HepG2 (cell line): ENCODE data around the gene RNASE13. TPM values are rescaled to one million over a fixed set of nuclear protein-coding genes. Genes with fewer than 3 reads are reported as not detected.
A peak's percentile ranks its signal among the peaks of the same experiment; 100 is the strongest.
"Not testable (repeated sequence)": the region's sequence is repeated elsewhere in the genome, so short reads cannot be mapped to it uniquely, and the experiment has no call there.

Source experiments
- ATAC-seq: fragments of 200-7000 bp; cut with Tn5 transposase; 3 replicates; pipeline ENCODE4 v1.9.1; 2020; ENCODE audit warnings: mild to moderate bottlenecking, moderate library complexity
- BruUV-seq: library from RNA; stranded (reverse); fragments of 400-500 nt; replicated peaks from 2 replicates; lab custom pipeline; 2021; lab: Mats Ljungman, UMichigan
- CTCF ChIA-PET: fragments of 300-600 bp; formaldehyde crosslinking; extraction: SDS; loops from one replicate; lab custom pipeline; 2021; ENCODE audit warnings: low total read pairs, inconsistent platforms, low intra/inter-chr PET ratio; lab: Yijun Ruan, JAX
- POLR2A ChIA-PET: fragments of 350-600 bp; sonication (Branson Sonifier 250); formaldehyde crosslinking; loops from one replicate; lab custom pipeline; 2020; ENCODE audit warnings: antibody characterized with exemption, inconsistent platforms; lab: Yijun Ruan, JAX
- DNase-seq: peaks from one replicate; pipeline ENCODE4 v3.0.0-alpha.2; 2015; ENCODE audit warnings: low spot score
- FAIRE-seq: peaks from 3 replicates; lab custom pipeline; 2011; peaks lifted over from hg19 to GRCh38; lab: Jason Lieb, UNC
- H2AFZ ChIP-seq: one replicate; pipeline ENCODE4 v1.6.1; 2011; ENCODE audit warnings: low read length, inconsistent platforms
- H3K27ac ChIP-seq: fragments of 300-600 bp; 3 replicates; pipeline ENCODE4 v1.8.0; 2011; ENCODE audit warnings: mixed run types, mild to moderate bottlenecking, mixed read lengths, low read length, inconsistent platforms; ENCODE audit not compliant: insufficient read depth; ENCODE audit errors: extremely low read length
- H3K27me3 ChIP-seq, 2 experiments: fragments of 200-600 bp in 1 of 2; 2 replicates in 1 of 2; 3 replicates in 1 of 2; pipeline versions ENCODE4 v1.6.0 to v1.8.0; 2011; ENCODE audit warnings: low read length in 2 of 2, mild to moderate bottlenecking in 2 of 2, moderate library complexity in 2 of 2, inconsistent platforms in 1 of 2; ENCODE audit not compliant: insufficient read depth in 2 of 2, control insufficient read depth in 1 of 2
- H3K36me3 ChIP-seq, 2 experiments: fragments of 200-600 bp in 1 of 2; replicated peaks in 1 of 2; 2 replicates in 1 of 2; 3 replicates in 1 of 2; pipeline versions ENCODE4 v1.5.1 to v1.8.0; 2011; ENCODE audit warnings: low read length in 2 of 2, inconsistent platforms in 1 of 2; ENCODE audit not compliant: insufficient read depth in 2 of 2, control insufficient read depth in 1 of 2
- H3K4me1 ChIP-seq: 2 replicates; pipeline ENCODE4 v1.5.1; 2012; ENCODE audit warnings: low read length, inconsistent platforms; ENCODE audit not compliant: insufficient read depth
- H3K4me2 ChIP-seq: 2 replicates; pipeline ENCODE4 v1.6.0; 2011; ENCODE audit warnings: low read depth, low read length, inconsistent platforms
- H3K4me3 ChIP-seq, 3 experiments: fragments of 200-600 bp in 1 of 3; sonication (generic), shearing (Covaris generic) in 1 of 3; replicated peaks in 1 of 3; 2 replicates each; pipeline ENCODE4 v1.5.1; 2011 to 2016; ENCODE audit warnings: low read length in 3 of 3, inconsistent platforms in 2 of 3, low read depth in 2 of 3, mild to moderate bottlenecking in 2 of 3, control low read depth in 1 of 3, mixed read lengths in 1 of 3; ENCODE audit not compliant: insufficient read depth in 1 of 3
- H3K79me2 ChIP-seq: one replicate; pipeline ENCODE4 v1.6.1; 2011; ENCODE audit warnings: low read length, inconsistent platforms; ENCODE audit not compliant: insufficient read depth
- H3K9ac ChIP-seq: 2 replicates; pipeline ENCODE4 v1.6.0; 2011; ENCODE audit warnings: mild to moderate bottlenecking, low read depth, low read length, inconsistent platforms; ENCODE audit not compliant: insufficient read depth
- H3K9me3 ChIP-seq: 2 replicates; pipeline ENCODE4 v1.5.1; 2012; ENCODE audit warnings: mild to moderate bottlenecking, low read length
- H4K20me1 ChIP-seq: 2 replicates; pipeline ENCODE4 v1.6.0; 2011; ENCODE audit warnings: inconsistent platforms, mild to moderate bottlenecking, low read length, moderate library complexity; ENCODE audit not compliant: insufficient read depth
- FOSL2 ChIP-seq: sonication (generic); formaldehyde crosslinking; IDR thresholded peaks from 2 replicates; pipeline ENCODE4 v1.4.0; 2020; ENCODE audit warnings: missing genetic modification reagents
- FOXM1 ChIP-seq: sonication (generic); formaldehyde crosslinking; IDR thresholded peaks from 2 replicates; pipeline ENCODE4 v1.5.0; 2020; ENCODE audit warnings: missing genetic modification reagents
- KLF9 ChIP-seq: IDR thresholded peaks from 2 replicates; pipeline ENCODE4 v1.6.1; 2016; ENCODE audit warnings: low read depth
- ZNF382 ChIP-seq: sonication (generic); formaldehyde crosslinking; IDR thresholded peaks from 2 replicates; pipeline ENCODE4 v1.5.0; 2020; ENCODE audit warnings: missing genetic modification reagents, mild to moderate bottlenecking, borderline replicate concordance
- WGBS: methylation state at CpG from one replicate; pipeline ENCODE4 v1.1.6; 2017; ENCODE audit warnings: low lambda C conversion rate; 5-methylcytosine and 5-hydroxymethylcytosine counted together
- in situ Hi-C: cut with HindIII; loops from 2 replicates; pipeline ENCODE4 v1.10.0; 2017; ENCODE audit warnings: low pct_unique_long_range_greater_than_20kb; ENCODE audit not compliant: extremely low pct_ligation_motif_present
- intact Hi-C: fragments of 100-400 bp; cut with micrococcal nuclease; formaldehyde crosslinking; loops from one replicate; pipeline ENCODE4 v1.10.0; 2022; ENCODE audit not compliant: unreplicated experiment
- microRNA-seq: library from miRNA; unstranded; fragments of <30 nt; microRNA quantifications from one replicate; pipeline ENCODE4, GENCODE V29; 2020
- polyA plus RNA-seq, 8 experiments: library from polyadenylated mRNA; depleted of rRNA in 3 of 8; stranded (reverse) in 7 of 8; unstranded in 1 of 8; fragments of >200 nt; fragmentation: Illumina TruSeq in 4 of 8; extraction: Trizol in 4 of 8; gene quantifications; 2 replicates each; pipeline versions ENCODE4 v1.2.1 to v1.2.3, GENCODE V29; 2011 to 2016; ENCODE audit warnings: low read depth in 4 of 8, missing spikeins in 1 of 8, mixed read lengths in 1 of 8; ENCODE audit not compliant: insufficient read depth in 1 of 8
- total RNA-seq, 5 experiments: library from RNA; depleted of rRNA; stranded (reverse); fragments of >200 nt; fragmentation: Illumina TruSeq; extraction: Trizol; gene quantifications; 2 replicates each; pipeline ENCODE4 v1.2.3, GENCODE V29; 2016; ENCODE audit warnings: low read depth in 1 of 5

Gene RNASE13
- total and polyA plus RNA-seq, 2 of the 13 experiments (the other 11 are each of a cell fraction or from before 2014, with no cell fraction given) = 1.0 TPM; not detected in 1

DNA sequence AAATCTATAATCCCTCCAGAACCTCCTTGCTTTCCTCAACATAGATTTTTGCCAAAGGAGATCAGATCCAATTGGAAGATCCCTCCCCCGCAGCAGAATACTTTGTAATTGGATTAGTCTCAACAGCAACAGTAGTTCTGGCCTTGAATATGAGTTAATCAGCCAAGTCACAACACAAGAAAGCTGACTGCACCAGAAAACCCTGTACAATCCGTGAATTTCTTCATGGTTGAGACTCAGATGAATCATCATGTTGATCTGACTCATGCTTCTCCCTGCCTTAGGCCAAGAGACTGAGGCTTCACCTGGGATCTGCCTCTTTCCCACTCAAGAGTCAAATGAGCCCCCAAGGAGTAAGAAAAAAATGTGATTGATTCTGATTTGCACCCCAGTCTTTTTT lies 47.8 kb downstream of the RNASE13 start:
- no peak overlapping the region for H3K27ac ChIP-seq
- WGBS = 39% methylated on average over 2 of the region's 2 CpGs
- CTCF ChIA-PET = no interaction called here

DNA sequence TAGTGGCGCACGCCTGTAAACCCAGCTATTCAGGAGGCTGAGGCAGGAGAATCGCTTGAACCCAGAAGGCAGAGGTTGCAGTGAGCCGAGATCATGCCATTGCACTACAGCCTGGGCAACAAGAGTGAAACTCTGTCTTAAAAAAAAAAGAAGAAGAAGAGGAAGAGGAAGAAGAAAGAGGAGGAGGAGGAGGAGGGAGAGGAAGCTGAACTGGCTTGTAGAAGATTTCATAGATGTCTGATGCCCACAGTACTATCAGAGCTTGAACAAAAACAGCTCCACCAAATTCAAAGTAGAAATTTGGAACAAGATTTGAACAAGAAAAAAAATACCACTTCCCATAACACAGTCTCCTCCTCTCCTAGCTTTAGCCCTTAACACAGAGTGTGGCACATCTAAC lies 49.0 kb downstream of the RNASE13 start:
- H3K4me3 ChIP-seq, H4K20me1 ChIP-seq, H2AFZ ChIP-seq, ATAC-seq, POLR2A ChIA-PET, H3K36me3 ChIP-seq, CTCF ChIA-PET, H3K9ac ChIP-seq, H3K27me3 ChIP-seq, H3K9me3 ChIP-seq, FAIRE-seq, H3K4me2 ChIP-seq, H3K27ac ChIP-seq, H3K79me2 ChIP-seq, DNase-seq, intact Hi-C loops, BruUV-seq: not testable (repeated sequence)
- WGBS = 78% methylated on average over 4 of the region's 4 CpGs
- in situ Hi-C loops = loop anchor here (25.0 kb wide), 1 partner anchor 648 kb away; the partner anchor contains the start of genes CCNB1IP1 and PARP2
- H3K4me1 ChIP-seq = peaks cover 11% of the 10 kb centered on the region

More for the DNA sequence above, 47.8 kb downstream of the RNASE13 start:
- POLR2A ChIA-PET = no interaction called here
- Histone ChIP-seq H3K9me3 (no peaks in the 10 kb centered on the region), H3K27me3 (peaks cover 0 to 7% of the 10 kb centered on the region in 2 experiments; a peak in 2 of 5 replicates), H3K4me1 (peaks cover 22% of the 10 kb centered on the region), H3K4me3 (no peak overlapping the region), H2AFZ (no peak overlapping the region), H3K79me2 (peaks cover 13% of the 10 kb centered on the region), H3K9ac (no peak overlapping the region), H4K20me1 (0 out of 2 replicates have a peak, but pooled peaks cover 3% of the 10 kb centered on the region)
- intact Hi-C loops (no loop called here), in situ Hi-C loops (loop anchor here (25.0 kb wide), 1 partner anchor 650 kb away; the partner anchor contains the start of genes CCNB1IP1 and PARP2)
- ATAC-seq (no peak), FAIRE-seq (no peak), DNase-seq (peak; percentile 30)
- BruUV-seq = no TSS peak
- TF ChIP-seq ZNF382 (CRISPR knock-in tag) (0 out of 2 replicates have a peak, but pooled peaks have one; percentile 14), FOXM1 (CRISPR knock-in tag) (no peak), KLF9 (no peak), FOSL2 (CRISPR knock-in tag) (peak; percentile 79)
- TF ChIP-seq, all 625 proteins: peak for 2
- Histone ChIP-seq H3K4me2 (no peak overlapping the region), H3K36me3 (peaks cover 0 to 2% of the 10 kb centered on the region in 2 experiments; a peak in 1 of 5 replicates)

Small RNA genes within 50 kb of the gene (microRNA-seq; reads per million reads assigned to microRNA genes)
- gene MIR6717 = not detected

Other genes with a start within 250 kb of the RNASE13 start
- not detected in 2 replicates for gene RNASE1, start 232.0 kb downstream of the RNASE13 start, total RNA-seq (2016; rRNA removed; fragmentation: Illumina TruSeq; extraction: Trizol)
- gene RNASE1, start 232.0 kb downstream of the RNASE13 start, polyA plus RNA-seq (2011; rRNA removed) = not detected in 2 replicates
- gene RNASE3, start 143.4 kb downstream of the RNASE13 start, total RNA-seq (2016; rRNA removed; fragmentation: Illumina TruSeq; extraction: Trizol) = not detected in 2 replicates
- gene RNASE3, start 143.4 kb downstream of the RNASE13 start, polyA plus RNA-seq (2011; rRNA removed) = not detected in 2 replicates
- gene RNASE2, start 79.3 kb downstream of the RNASE13 start, total RNA-seq (2016; rRNA removed; fragmentation: Illumina TruSeq; extraction: Trizol) = 0.69 TPM in 2 replicates
- gene RNASE2, start 79.3 kb downstream of the RNASE13 start, polyA plus RNA-seq (2011; rRNA removed) = not detected in 2 replicates
- gene METTL17, start 44.8 kb downstream of the RNASE13 start, total RNA-seq (2016; rRNA removed; fragmentation: Illumina TruSeq; extraction: Trizol) = 46.9 and 122 TPM in 2 replicates
- 181 and 199 TPM in 2 replicates for gene METTL17, start 44.8 kb downstream of the RNASE13 start, polyA plus RNA-seq (2011; rRNA removed)
- 0.11 TPM in 1 of 2 replicates, not detected in the other for gene SLC39A2, start 35.5 kb downstream of the RNASE13 start, total RNA-seq (2016; rRNA removed; fragmentation: Illumina TruSeq; extraction: Trizol)
- gene SLC39A2, start 35.5 kb downstream of the RNASE13 start, polyA plus RNA-seq (2011; rRNA removed) = 0.05 and 0.08 TPM in 2 replicates
- 27.2 and 27.4 TPM in 2 replicates for gene NDRG2, start 9.7 kb downstream of the RNASE13 start, total RNA-seq (2016; rRNA removed; fragmentation: Illumina TruSeq; extraction: Trizol)
- 143 and 189 TPM in 2 replicates for gene NDRG2, start 9.7 kb downstream of the RNASE13 start, polyA plus RNA-seq (2011; rRNA removed)
- gene TPPP2, start 4.6 kb downstream of the RNASE13 start, total RNA-seq (2016; rRNA removed; fragmentation: Illumina TruSeq; extraction: Trizol) = 0.58 and 0.63 TPM in 2 replicates
- 1.7 and 4.2 TPM in 2 replicates for gene TPPP2, start 4.6 kb downstream of the RNASE13 start, polyA plus RNA-seq (2011; rRNA removed)
- gene RNASE7, start 7.6 kb upstream of the RNASE13 start, total RNA-seq (2016; rRNA removed; fragmentation: Illumina TruSeq; extraction: Trizol) = not detected in 2 replicates
- gene RNASE7, start 7.6 kb upstream of the RNASE13 start, polyA plus RNA-seq (2011; rRNA removed) = 0.04 and 0.17 TPM in 2 replicates
- gene RNASE8, start 23.0 kb upstream of the RNASE13 start, total RNA-seq (2016; rRNA removed; fragmentation: Illumina TruSeq; extraction: Trizol) = not detected in 2 replicates
- not detected in 2 replicates for gene RNASE8, start 23.0 kb upstream of the RNASE13 start, polyA plus RNA-seq (2011; rRNA removed)
- gene ARHGEF40, start 35.5 kb upstream of the RNASE13 start, total RNA-seq (2016; rRNA removed; fragmentation: Illumina TruSeq; extraction: Trizol) = 18.5 and 28.1 TPM in 2 replicates
- gene ARHGEF40, start 35.5 kb upstream of the RNASE13 start, polyA plus RNA-seq (2011; rRNA removed) = 78.1 and 97.1 TPM in 2 replicates
- 21.0 and 36.6 TPM in 2 replicates for gene ZNF219, start 63.8 kb upstream of the RNASE13 start, total RNA-seq (2016; rRNA removed; fragmentation: Illumina TruSeq; extraction: Trizol)
- 34.5 and 42.2 TPM in 2 replicates for gene ZNF219, start 63.8 kb upstream of the RNASE13 start, polyA plus RNA-seq (2011; rRNA removed)
- 0.29 TPM in 1 of 2 replicates, not detected in the other for gene TMEM253, start 66.3 kb upstream of the RNASE13 start, total RNA-seq (2016; rRNA removed; fragmentation: Illumina TruSeq; extraction: Trizol)
- gene TMEM253, start 66.3 kb upstream of the RNASE13 start, polyA plus RNA-seq (2011; rRNA removed) = 0.45 and 0.65 TPM in 2 replicates
- not detected in 2 replicates for gene OR5AU1, start 121.3 kb upstream of the RNASE13 start, total RNA-seq (2016; rRNA removed; fragmentation: Illumina TruSeq; extraction: Trizol)
- gene OR5AU1, start 121.3 kb upstream of the RNASE13 start, polyA plus RNA-seq (2011; rRNA removed) = not detected in 2 replicates
- 1,099 and 1,563 TPM in 2 replicates for gene HNRNPC, start 234.6 kb upstream of the RNASE13 start, total RNA-seq (2016; rRNA removed; fragmentation: Illumina TruSeq; extraction: Trizol)
- gene HNRNPC, start 234.6 kb upstream of the RNASE13 start, polyA plus RNA-seq (2011; rRNA removed) = 577 and 628 TPM in 2 replicates
- 0.10 and 0.13 TPM in 2 replicates for gene RPGRIP1, start 245.3 kb upstream of the RNASE13 start, total RNA-seq (2016; rRNA removed; fragmentation: Illumina TruSeq; extraction: Trizol)
- 0.47 and 1.1 TPM in 2 replicates for gene RPGRIP1, start 245.3 kb upstream of the RNASE13 start, polyA plus RNA-seq (2011; rRNA removed)